Neural cell (in vitro differentiated cells): Measurements from ENCODE around the gene PRR5L. TPM values are rescaled to one million over a fixed set of nuclear protein-coding genes. Genes with fewer than 3 reads are reported as not detected.

Experiments used
- H2AFZ ChIP-seq: fragments of 200-600, 300-800 bp; sonication (generic), shearing (Covaris generic); 2 replicates; pipeline ENCODE4 v1.6.0; 2014; ENCODE audit warnings: low read depth, mild to moderate bottlenecking, antibody characterized with exemption, low read length, moderate library complexity
- H3F3A ChIP-seq: fragments of 200-600 bp; shearing (Covaris generic); 2 replicates; pipeline ENCODE4 v1.6.1; 2016; ENCODE audit warnings: mild to moderate bottlenecking, moderate library complexity, mixed read lengths, antibody characterized with exemption, low read length; ENCODE audit not compliant: insufficient read depth, poor library complexity, severe bottlenecking
- H3K27ac ChIP-seq: fragments of 200-600, 300-800 bp; sonication (generic), shearing (Covaris generic); 2 replicates; pipeline ENCODE4 v1.5.1; 2014; ENCODE audit warnings: mild to moderate bottlenecking, low read length, moderate library complexity
- H3K27me3 ChIP-seq: fragments of 300-800, 200-600 bp; sonication (generic), shearing (Covaris generic); 2 replicates; pipeline ENCODE4 v1.6.0; 2014; ENCODE audit warnings: mild to moderate bottlenecking, low read depth, low read length, moderate library complexity; ENCODE audit not compliant: insufficient read depth
- H3K36me3 ChIP-seq: fragments of 300-800, 200-600 bp; sonication (generic), shearing (Covaris generic); 2 replicates; pipeline ENCODE4 v1.5.1; 2014; ENCODE audit warnings: mild to moderate bottlenecking, antibody characterized with exemption, low read length, moderate library complexity; ENCODE audit not compliant: insufficient read depth
- H3K4me2 ChIP-seq: fragments of 300-800, 200-600 bp; sonication (generic), shearing (Covaris generic); 2 replicates; pipeline ENCODE4 v1.6.0; 2014; ENCODE audit warnings: mild to moderate bottlenecking, low read length
- H3K4me3 ChIP-seq: fragments of 300-800, 200-600 bp; sonication (generic), shearing (Covaris generic); 2 replicates; pipeline ENCODE4 v1.5.1; 2014; ENCODE audit warnings: mild to moderate bottlenecking, low read length, moderate library complexity
- H3K79me2 ChIP-seq: fragments of 200-600 bp; shearing (Covaris generic); replicated peaks from 2 replicates; pipeline ENCODE4 v1.6.0; 2014; ENCODE audit warnings: mild to moderate bottlenecking, low read length, moderate library complexity; ENCODE audit not compliant: insufficient read depth
- H3K9ac ChIP-seq: fragments of 300-800, 200-600 bp; sonication (generic), shearing (Covaris generic); 2 replicates; pipeline ENCODE4 v1.6.1; 2016; ENCODE audit warnings: mild to moderate bottlenecking, low read length, mixed read lengths
- H3K9me2 ChIP-seq: fragments of 200-600 bp; shearing (Covaris generic); 2 replicates; pipeline ENCODE4 v1.6.1; 2016; ENCODE audit warnings: mild to moderate bottlenecking, low read length, mixed read lengths; ENCODE audit not compliant: insufficient read depth
- H3K9me3 ChIP-seq: fragments of 200-600, 300-800 bp; sonication (generic), shearing (Covaris generic); 2 replicates; pipeline ENCODE4 v1.6.1; 2016; ENCODE audit warnings: mild to moderate bottlenecking, mixed run types, low read length, moderate library complexity, mixed read lengths
- H4K20me1 ChIP-seq: fragments of 200-600 bp; shearing (Covaris generic); 2 replicates; pipeline ENCODE4 v1.6.1; 2016; ENCODE audit warnings: mild to moderate bottlenecking, mixed run types; ENCODE audit not compliant: insufficient read depth
- EP300 ChIP-seq: fragments of 450-650 bp; conservative IDR thresholded peaks from 2 replicates; pipeline ENCODE4 v1.6.1; 2014; ENCODE audit warnings: antibody characterized with exemption, mild to moderate bottlenecking, moderate library complexity; ENCODE audit not compliant: poor library complexity, severe bottlenecking
- EZH2 ChIP-seq: fragments of 200-600, 300-800 bp; shearing (Covaris generic), sonication (generic); IDR thresholded peaks from 2 replicates; pipeline ENCODE4 v1.6.1; 2014; ENCODE audit warnings: antibody characterized with exemption, low read length, borderline replicate concordance, mild to moderate bottlenecking; ENCODE audit not compliant: insufficient read depth, poor library complexity, severe bottlenecking
- MXI1 ChIP-seq: fragments of 450-650 bp; conservative IDR thresholded peaks from 2 replicates; pipeline ENCODE4 v1.6.1; 2014; ENCODE audit warnings: antibody characterized with exemption, mild to moderate bottlenecking; ENCODE audit not compliant: poor library complexity, severe bottlenecking
- POLR2AphosphoS5 ChIP-seq: IDR thresholded peaks from 2 replicates; pipeline ENCODE4 v1.6.1; 2012
- RAD21 ChIP-seq: fragments of 450-650 bp; conservative IDR thresholded peaks from 2 replicates; pipeline ENCODE4 v1.6.1; 2014; ENCODE audit warnings: antibody characterized with exemption, mild to moderate bottlenecking, moderate library complexity
- SMC3 ChIP-seq: fragments of 450-650 bp; conservative IDR thresholded peaks from 2 replicates; pipeline ENCODE4 v1.6.1; 2014; ENCODE audit warnings: antibody characterized with exemption, mild to moderate bottlenecking, moderate library complexity; ENCODE audit not compliant: poor library complexity
- TAF1 ChIP-seq: IDR thresholded peaks from 2 replicates; pipeline ENCODE4 v1.6.1; 2012; ENCODE audit warnings: low read depth
- polyA plus RNA-seq: library from polyadenylated mRNA; depleted of rRNA; stranded (reverse); fragments of >200 nt; gene quantifications from 2 replicates; pipeline ENCODE4 v1.2.3, GENCODE V29; 2014
- TF ChIP-seq, protein P1 (sequence below): IDR thresholded peaks from 2 replicates; pipeline ENCODE4 v1.6.1; 2012; ENCODE audit warnings: borderline replicate concordance
- TF ChIP-seq, protein P2 (sequence below): fragments of 450-650 bp; IDR thresholded peaks from 2 replicates; pipeline ENCODE4 v1.5.1; 2014; ENCODE audit warnings: antibody characterized with exemption, mild to moderate bottlenecking, moderate library complexity; ENCODE audit not compliant: poor library complexity, severe bottlenecking

PRR5L gene
- polyA plus RNA-seq, 1 donor from 2014 or later: 0.22 TPM

DNA sequence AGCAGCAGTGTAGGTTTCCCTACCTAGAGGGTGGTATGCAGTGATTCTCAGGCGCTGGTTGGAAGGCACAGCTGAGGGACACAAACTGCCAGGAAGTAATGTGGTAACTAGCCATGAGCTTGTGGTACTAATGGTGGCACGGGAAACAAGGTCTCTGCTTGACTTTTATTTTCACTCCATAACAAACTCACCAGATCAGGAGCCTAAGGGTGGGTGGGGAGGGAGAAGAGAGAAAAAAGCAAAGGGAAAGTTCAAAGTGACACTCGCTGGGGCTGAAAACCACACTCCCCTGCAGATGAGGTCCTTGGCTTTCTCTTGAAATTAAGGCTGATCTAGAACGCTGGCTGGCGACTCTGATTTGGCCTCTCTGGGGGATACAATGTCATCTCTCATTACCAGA, 192.0 kb downstream of the PRR5L start:
- Histone ChIP-seq H3K36me3 (peaks cover 8% of the 10 kb centered on the region), H3K79me2 (no peaks in the 10 kb centered on the region), H3K9ac (no peak overlapping the region), H3K9me2 (no peaks in the 10 kb centered on the region), H3K27ac (no peak overlapping the region), H3K4me3 (no peak overlapping the region), H3K9me3 (no peaks in the 10 kb centered on the region), H3K4me2 (no peak overlapping the region), H4K20me1 (no peaks in the 10 kb centered on the region), H3F3A (no peaks in the 10 kb centered on the region), H3K27me3 (no peaks in the 10 kb centered on the region), H2AFZ (no peak overlapping the region)
- TF ChIP-seq POLR2AphosphoS5 (no peak), EP300 (no peak), RAD21 (no peak), EZH2 (no peak), MXI1 (no peak), SMC3 (no peak), TAF1 (no peak)
- TF ChIP-seq, protein P1, sequence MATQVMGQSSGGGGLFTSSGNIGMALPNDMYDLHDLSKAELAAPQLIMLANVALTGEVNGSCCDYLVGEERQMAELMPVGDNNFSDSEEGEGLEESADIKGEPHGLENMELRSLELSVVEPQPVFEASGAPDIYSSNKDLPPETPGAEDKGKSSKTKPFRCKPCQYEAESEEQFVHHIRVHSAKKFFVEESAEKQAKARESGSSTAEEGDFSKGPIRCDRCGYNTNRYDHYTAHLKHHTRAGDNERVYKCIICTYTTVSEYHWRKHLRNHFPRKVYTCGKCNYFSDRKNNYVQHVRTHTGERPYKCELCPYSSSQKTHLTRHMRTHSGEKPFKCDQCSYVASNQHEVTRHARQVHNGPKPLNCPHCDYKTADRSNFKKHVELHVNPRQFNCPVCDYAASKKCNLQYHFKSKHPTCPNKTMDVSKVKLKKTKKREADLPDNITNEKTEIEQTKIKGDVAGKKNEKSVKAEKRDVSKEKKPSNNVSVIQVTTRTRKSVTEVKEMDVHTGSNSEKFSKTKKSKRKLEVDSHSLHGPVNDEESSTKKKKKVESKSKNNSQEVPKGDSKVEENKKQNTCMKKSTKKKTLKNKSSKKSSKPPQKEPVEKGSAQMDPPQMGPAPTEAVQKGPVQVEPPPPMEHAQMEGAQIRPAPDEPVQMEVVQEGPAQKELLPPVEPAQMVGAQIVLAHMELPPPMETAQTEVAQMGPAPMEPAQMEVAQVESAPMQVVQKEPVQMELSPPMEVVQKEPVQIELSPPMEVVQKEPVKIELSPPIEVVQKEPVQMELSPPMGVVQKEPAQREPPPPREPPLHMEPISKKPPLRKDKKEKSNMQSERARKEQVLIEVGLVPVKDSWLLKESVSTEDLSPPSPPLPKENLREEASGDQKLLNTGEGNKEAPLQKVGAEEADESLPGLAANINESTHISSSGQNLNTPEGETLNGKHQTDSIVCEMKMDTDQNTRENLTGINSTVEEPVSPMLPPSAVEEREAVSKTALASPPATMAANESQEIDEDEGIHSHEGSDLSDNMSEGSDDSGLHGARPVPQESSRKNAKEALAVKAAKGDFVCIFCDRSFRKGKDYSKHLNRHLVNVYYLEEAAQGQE: no peak
- TF ChIP-seq, protein P2, sequence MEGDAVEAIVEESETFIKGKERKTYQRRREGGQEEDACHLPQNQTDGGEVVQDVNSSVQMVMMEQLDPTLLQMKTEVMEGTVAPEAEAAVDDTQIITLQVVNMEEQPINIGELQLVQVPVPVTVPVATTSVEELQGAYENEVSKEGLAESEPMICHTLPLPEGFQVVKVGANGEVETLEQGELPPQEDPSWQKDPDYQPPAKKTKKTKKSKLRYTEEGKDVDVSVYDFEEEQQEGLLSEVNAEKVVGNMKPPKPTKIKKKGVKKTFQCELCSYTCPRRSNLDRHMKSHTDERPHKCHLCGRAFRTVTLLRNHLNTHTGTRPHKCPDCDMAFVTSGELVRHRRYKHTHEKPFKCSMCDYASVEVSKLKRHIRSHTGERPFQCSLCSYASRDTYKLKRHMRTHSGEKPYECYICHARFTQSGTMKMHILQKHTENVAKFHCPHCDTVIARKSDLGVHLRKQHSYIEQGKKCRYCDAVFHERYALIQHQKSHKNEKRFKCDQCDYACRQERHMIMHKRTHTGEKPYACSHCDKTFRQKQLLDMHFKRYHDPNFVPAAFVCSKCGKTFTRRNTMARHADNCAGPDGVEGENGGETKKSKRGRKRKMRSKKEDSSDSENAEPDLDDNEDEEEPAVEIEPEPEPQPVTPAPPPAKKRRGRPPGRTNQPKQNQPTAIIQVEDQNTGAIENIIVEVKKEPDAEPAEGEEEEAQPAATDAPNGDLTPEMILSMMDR: no peak

DNA sequence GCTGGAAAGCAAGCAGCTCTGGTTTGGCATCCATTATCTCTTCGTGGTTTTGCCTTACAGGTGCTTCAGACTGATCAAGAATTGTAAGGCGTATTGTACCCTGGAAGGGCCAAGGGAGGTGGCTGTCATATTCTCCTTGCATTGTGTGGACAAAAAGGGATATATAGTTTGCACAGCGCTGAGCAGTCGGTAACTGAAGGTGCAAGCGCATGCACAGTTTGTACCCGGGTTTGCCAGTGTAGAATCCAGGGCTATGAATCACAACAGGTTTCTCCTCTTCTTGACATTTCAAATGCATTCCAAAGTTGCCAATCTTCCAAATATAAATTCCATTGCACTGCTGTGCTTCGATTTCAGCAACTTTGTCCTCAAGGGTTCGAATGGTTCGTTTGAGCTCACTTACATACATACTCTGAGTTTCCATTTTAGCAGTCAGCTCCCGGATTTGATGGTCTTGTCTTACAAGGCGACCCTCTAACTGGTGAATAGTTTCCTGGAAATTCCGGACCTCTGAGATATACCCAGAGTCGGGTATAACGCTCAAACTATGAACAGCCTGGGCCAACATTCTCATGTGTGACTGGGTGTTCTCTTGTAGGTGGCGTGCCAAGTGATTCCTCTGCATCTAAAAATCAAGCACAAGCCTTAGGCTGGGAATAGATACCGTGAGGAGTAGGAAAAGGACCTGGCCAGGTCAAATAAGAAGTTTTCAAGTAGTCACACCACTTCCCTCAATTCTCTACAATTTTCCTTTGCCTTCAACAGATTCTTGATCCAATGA, 194.1 kb downstream of the PRR5L start:
- Histone ChIP-seq H3K9me3 (no peaks in the 10 kb centered on the region), H4K20me1 (no peaks in the 10 kb centered on the region), H3K9ac (no peak overlapping the region), H3K27me3 (no peaks in the 10 kb centered on the region), H3F3A (no peaks in the 10 kb centered on the region), H3K4me2 (no peak overlapping the region), H3K36me3 (peaks cover 8% of the 10 kb centered on the region), H3K4me3 (no peak overlapping the region), H3K9me2 (no peaks in the 10 kb centered on the region), H3K27ac (no peak overlapping the region), H2AFZ (no peak overlapping the region), H3K79me2 (no peaks in the 10 kb centered on the region)
- TF ChIP-seq MXI1: no peak
- TF ChIP-seq, protein P2: no peak
- no peak for TF ChIP-seq EP300
- no peak for TF ChIP-seq TAF1
- TF ChIP-seq EZH2: no peak
- no peak for TF ChIP-seq SMC3
- TF ChIP-seq RAD21: no peak
